ENCODE measurements around the gene LCOR. TPM values are rescaled to one million over a fixed set of nuclear protein-coding genes. Genes with fewer than 3 reads are reported as not detected.

LCOR gene
- total RNA-seq, 1 experiment from 2014 or later: 42.1 TPM

DNA sequence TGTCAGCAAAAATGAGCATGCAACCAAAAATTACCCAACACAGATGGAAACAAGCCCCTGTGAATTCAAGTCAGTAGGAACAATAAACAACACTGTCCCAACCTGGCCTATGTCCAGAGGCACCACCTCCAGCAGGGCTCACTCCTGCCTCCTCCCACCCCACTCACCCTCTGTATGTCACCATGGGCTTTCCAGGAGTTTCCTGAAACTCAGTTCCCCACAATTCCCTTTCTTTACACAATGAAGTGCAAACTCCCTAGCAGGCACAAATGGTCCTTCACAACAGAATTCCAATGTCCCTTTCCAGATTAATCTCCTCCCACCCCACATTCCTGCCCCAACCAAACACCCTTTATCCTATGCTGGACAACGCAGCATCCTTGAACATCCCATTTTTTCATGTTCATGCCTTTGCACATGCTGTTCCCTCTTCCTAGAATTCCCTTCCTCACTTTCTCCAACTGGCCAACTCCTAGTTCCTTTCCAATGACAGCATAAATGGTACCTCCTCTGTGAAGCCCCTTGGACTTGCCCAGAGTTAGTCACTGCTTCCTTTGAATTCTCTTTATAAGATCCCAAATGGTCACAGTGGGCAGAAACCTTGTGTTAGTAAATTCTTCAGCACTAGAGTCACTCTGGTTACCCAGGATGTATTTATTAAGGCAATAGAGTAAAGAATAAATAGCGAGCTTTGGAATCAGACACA is 196.2 kb downstream of the LCOR start:
- Histone ChIP-seq H3K4ac (ENCODE audit: low read depth, low read length) (no peak overlapping the region), H3K9ac (ENCODE audit: extremely low read depth, insufficient read length, low read length) (no peak overlapping the region), H2AK5ac (ENCODE audit: insufficient read length, low read length) (no peak overlapping the region), H3K27ac (ENCODE audit: insufficient read length, low read depth, low read length) (no peak overlapping the region), H3K14ac (ENCODE audit: insufficient read depth, low read length) (no peak overlapping the region), H2BK20ac (ENCODE audit: low read depth, low read length, poor library complexity, severe bottlenecking) (no peak overlapping the region), H3K4me2 (ENCODE audit: insufficient read depth, insufficient read length, low read length) (no peak overlapping the region), H4K5ac (ENCODE audit: insufficient read length, low read depth, low read length) (no peak overlapping the region), H4K8ac (replicated peaks; ENCODE audit: insufficient read length, low read depth, low read length) (no peak overlapping the region), H2AFZ (ENCODE audit: low read length) (no peak overlapping the region), H3K18ac (ENCODE audit: insufficient read length, low read depth, low read length) (no peak overlapping the region), H3T11ph (ENCODE audit: low read length) (no peak overlapping the region), H3K9me3 (ENCODE audit: control insufficient read depth, low read depth, low read length) (no peaks in the 10 kb centered on the region), H3K56ac (ENCODE audit: insufficient read length, low read depth, low read length) (no peak overlapping the region), H3K4me1 (ENCODE audit: insufficient read depth, low read length) (peaks cover 3% of the 10 kb centered on the region; the same call in 1 of the 2 replicates), H3K79me2 (ENCODE audit: insufficient read depth, low read length) (no peaks in the 10 kb centered on the region), H2BK120ac (ENCODE audit: low read depth, low read length, poor library complexity, severe bottlenecking) (no peak overlapping the region), H2BK5ac (ENCODE audit: insufficient read length, low read length) (no peak overlapping the region), H4K91ac (ENCODE audit: insufficient read length, low read depth, low read length) (no peak overlapping the region), H2BK12ac (ENCODE audit: insufficient read length, low read depth, low read length) (no peak overlapping the region), H4K20me1 (ENCODE audit: control insufficient read depth, insufficient read depth, insufficient read length) (no peaks in the 10 kb centered on the region), H2BK15ac (ENCODE audit: low read depth, low read length) (no peak overlapping the region), H3K23ac (ENCODE audit: insufficient read length, low read depth, low read length) (no peak overlapping the region), H3K27me3 (ENCODE audit: insufficient read depth, low read length) (no peaks in the 10 kb centered on the region), H3K79me1 (ENCODE audit: insufficient read depth, low read depth, low read length, poor library complexity, severe bottlenecking) (no peaks in the 10 kb centered on the region), H3K23me2 (ENCODE audit: insufficient read length, low read depth, low read length, poor library complexity, severe bottlenecking) (no peaks in the 10 kb centered on the region)
- no peaks in the 10 kb centered on the region for H3K9me3 Mint-ChIP-seq
- no CpG with 5 or more reads among the region's 2 CpGs for WGBS (ENCODE audit: extremely low coverage, insufficient read length, low lambda C conversion rate)
- H3K27me3 Mint-ChIP-seq (ENCODE audit: low read depth): peaks cover 6% of the 10 kb centered on the region; the same call in 1 of the 2 replicates
- no peaks in the 10 kb centered on the region for H3K36me3 Mint-ChIP-seq (ENCODE audit: insufficient read depth in 1 of 3, low read depth in 3 of 3)
- peaks cover 29 to 36% of the 10 kb centered on the region in 2 experiments for H3K4me1 Mint-ChIP-seq
- no peak for DNase-seq
- TF ChIP-seq, protein P1, sequence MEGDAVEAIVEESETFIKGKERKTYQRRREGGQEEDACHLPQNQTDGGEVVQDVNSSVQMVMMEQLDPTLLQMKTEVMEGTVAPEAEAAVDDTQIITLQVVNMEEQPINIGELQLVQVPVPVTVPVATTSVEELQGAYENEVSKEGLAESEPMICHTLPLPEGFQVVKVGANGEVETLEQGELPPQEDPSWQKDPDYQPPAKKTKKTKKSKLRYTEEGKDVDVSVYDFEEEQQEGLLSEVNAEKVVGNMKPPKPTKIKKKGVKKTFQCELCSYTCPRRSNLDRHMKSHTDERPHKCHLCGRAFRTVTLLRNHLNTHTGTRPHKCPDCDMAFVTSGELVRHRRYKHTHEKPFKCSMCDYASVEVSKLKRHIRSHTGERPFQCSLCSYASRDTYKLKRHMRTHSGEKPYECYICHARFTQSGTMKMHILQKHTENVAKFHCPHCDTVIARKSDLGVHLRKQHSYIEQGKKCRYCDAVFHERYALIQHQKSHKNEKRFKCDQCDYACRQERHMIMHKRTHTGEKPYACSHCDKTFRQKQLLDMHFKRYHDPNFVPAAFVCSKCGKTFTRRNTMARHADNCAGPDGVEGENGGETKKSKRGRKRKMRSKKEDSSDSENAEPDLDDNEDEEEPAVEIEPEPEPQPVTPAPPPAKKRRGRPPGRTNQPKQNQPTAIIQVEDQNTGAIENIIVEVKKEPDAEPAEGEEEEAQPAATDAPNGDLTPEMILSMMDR (conservative IDR thresholded peaks at IDR 0.05): no peak
- H3K4me3 Mint-ChIP-seq: no peak overlapping the region
- H3K27ac Mint-ChIP-seq: no peak overlapping the region; a peak in 1 of 7 replicates

Data from H9 (cell line).